HG02798 (cell line): ENCODE measurements around the gene PCSK2.

ENCODE experiments used
- ATAC-seq: cut with Tn5 transposase; IDR thresholded peaks from one replicate; pipeline ENCODE4 v1.9.1; 2021; ENCODE audit warnings: mild to moderate bottlenecking; ENCODE audit not compliant: unreplicated experiment, poor library complexity

PCSK2 gene

GRCh38 chr20:17523326-17523725 lies 296.5 kb downstream of the PCSK2 start:
- ATAC-seq: no peak

GRCh38 chr20:17524560-17524959 lies 297.7 kb downstream of the PCSK2 start:
- no peak for ATAC-seq

- ATAC-seq: no peak
Measured at GRCh38 chr20:17525132-17525531, 298.3 kb downstream of the PCSK2 start.

GRCh38 chr20:17525650-17526049 lies 298.8 kb downstream of the PCSK2 start:
- peak; percentile 73 for ATAC-seq

GRCh38 chr20:17529586-17529985 lies 302.7 kb downstream of the PCSK2 start:
- ATAC-seq: no peak

GRCh38 chr20:17530153-17530552 lies 303.3 kb downstream of the PCSK2 start:
- ATAC-seq: no peak

- ATAC-seq: no peak
Measured at GRCh38 chr20:17530716-17531664, 304.1 kb downstream of the PCSK2 start, which contains the start of gene BFSP1. Gene BFSP1 (minus strand): TSS chr20:17531379. CDS start chr20:17531329, 50 bp downstream.

GRCh38 chr20:17531665-17532025 lies 304.8 kb downstream of the PCSK2 start:
- ATAC-seq: no peak

GRCh38 chr20:17533396-17533795 lies 306.6 kb downstream of the PCSK2 start:
- no peak for ATAC-seq

- no peak for ATAC-seq
Measured at GRCh38 chr20:17534077-17534476, 307.2 kb downstream of the PCSK2 start.
